DOHH2 (cell line): Measurements from ENCODE around the gene FHL3.
"Not testable (repeated sequence)": the region's sequence is repeated elsewhere in the genome, so short reads cannot be mapped to it uniquely, and the experiment has no call there.

Experiments
- CTCF ChIP-seq: fragments of 200-600 bp; sonication (generic); IDR thresholded peaks from one replicate; pipeline ENCODE4 v1.5.1; 2014; ENCODE audit warnings: antibody characterized with exemption, mild to moderate bottlenecking, low read depth, low read length; ENCODE audit not compliant: poor library complexity, severe bottlenecking
- EZH2phosphoT487 ChIP-seq: fragments of 200-600 bp; sonication (generic); IDR thresholded peaks from 2 replicates; pipeline ENCODE4 v1.6.1; 2017; ENCODE audit warnings: borderline replicate concordance, mild to moderate bottlenecking, antibody characterized with exemption, low read length, moderate library complexity, mixed read lengths

GRCh38 chr1:37975083-37975482 lies 30.2 kb downstream of the FHL3 start:
- peak; percentile 49 for TF ChIP-seq CTCF
- TF ChIP-seq EZH2phosphoT487 = not testable (repeated sequence)
